Rectal smooth muscle tissue (tissue), 1 donor: ENCODE data around the gene NXF1.

ENCODE experiments used
- H3K27ac ChIP-seq: one replicate; pipeline ENCODE4 v1.7.0; 2013; ENCODE audit warnings: low read depth, low read length, inconsistent platforms
- H3K27me3 ChIP-seq: one replicate; pipeline ENCODE4 v1.7.0; 2013; ENCODE audit warnings: low read length; ENCODE audit not compliant: control insufficient read depth, insufficient read depth
- H3K36me3 ChIP-seq: one replicate; pipeline ENCODE4 v1.7.0; 2013; ENCODE audit warnings: low read length; ENCODE audit not compliant: control insufficient read depth, insufficient read depth
- H3K4me1 ChIP-seq: one replicate; pipeline ENCODE4 v1.7.0; 2013; ENCODE audit warnings: low read length; ENCODE audit not compliant: control insufficient read depth, insufficient read depth
- H3K4me3 ChIP-seq: one replicate; pipeline ENCODE4 v1.7.0; 2013; ENCODE audit warnings: low read length
- H3K9ac ChIP-seq: one replicate; pipeline ENCODE4 v1.7.0; 2013; ENCODE audit warnings: low read length

NXF1 gene

DNA sequence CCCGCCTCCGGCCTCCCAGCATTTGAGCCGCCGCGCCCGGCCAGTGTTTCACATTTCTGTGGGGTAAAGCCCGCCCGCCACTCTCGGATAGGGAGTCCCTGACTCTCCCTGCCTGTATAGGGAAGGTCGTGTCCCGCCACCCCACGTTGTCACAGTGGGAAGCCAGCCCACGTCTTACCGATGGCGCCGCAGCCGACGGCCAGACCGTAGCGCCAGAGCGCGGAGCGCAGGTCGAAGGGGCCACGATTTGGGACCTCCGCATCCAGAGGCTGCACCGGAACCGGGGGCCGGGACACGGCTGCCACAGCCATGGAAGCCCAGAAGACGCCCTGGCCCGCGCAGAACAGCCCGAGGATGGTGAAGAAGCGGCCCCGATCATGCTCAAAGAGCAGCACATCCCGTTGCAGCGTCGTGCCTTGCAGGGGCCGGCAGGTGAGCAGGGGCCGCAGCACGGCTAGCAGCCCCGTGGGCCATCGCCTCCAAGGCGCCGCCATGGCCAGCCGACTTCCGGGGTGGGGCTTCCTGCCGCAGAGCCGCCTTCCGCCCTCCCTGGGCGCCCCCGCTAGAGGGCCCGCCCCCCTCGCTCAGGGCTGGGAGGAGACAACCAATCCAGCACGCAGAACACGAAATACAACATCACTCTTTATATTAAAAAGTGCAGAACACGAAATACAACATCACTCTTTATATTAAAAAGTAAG, 13.6 kb downstream of the NXF1 start, which contains the start of gene TMEM223:
TMEM223 (minus strand) TSS at position 506 of the 701 bp plus-strand sequence; CDS start at position 494, 12 bp downstream.
- Histone ChIP-seq H3K4me1 (peaks cover 9% of the 10 kb centered on the region), H3K27ac (peak within 1 kb of the TSS; percentile 82), H3K36me3 (peaks cover 35% of the 10 kb centered on the region), H3K9ac (peak within 1 kb of the TSS; percentile 83), H3K4me3 (peak within 1 kb of the TSS; percentile 97), H3K27me3 (no peaks in the 10 kb centered on the region)

DNA sequence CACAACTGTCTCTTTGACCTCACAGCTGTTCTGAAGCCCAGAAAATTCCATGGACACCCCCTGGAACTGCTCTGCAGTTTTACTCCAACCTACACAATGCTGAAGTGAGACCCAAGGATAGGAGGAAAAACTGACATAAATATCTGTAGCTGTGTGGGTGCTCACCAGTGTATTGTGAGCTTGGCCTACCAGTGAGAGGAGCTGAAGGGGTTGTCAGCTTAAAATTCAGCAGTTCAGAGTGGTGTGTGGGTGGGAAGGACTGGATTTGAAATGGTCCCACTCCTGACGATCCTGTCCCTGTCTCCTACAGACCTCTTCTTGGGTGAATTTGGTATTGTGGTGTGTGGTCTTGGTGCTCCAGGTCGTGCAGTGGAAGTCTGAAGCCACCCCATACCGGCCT, 15.7 kb downstream of the NXF1 start:
- H3K36me3 ChIP-seq = peaks cover 18% of the 10 kb centered on the region
- H3K4me3 ChIP-seq = no peak overlapping the region
- H3K27me3 ChIP-seq = no peaks in the 10 kb centered on the region
- H3K9ac ChIP-seq = no peak overlapping the region
- H3K4me1 ChIP-seq = peaks cover 15% of the 10 kb centered on the region
- no peak overlapping the region for H3K27ac ChIP-seq

DNA sequence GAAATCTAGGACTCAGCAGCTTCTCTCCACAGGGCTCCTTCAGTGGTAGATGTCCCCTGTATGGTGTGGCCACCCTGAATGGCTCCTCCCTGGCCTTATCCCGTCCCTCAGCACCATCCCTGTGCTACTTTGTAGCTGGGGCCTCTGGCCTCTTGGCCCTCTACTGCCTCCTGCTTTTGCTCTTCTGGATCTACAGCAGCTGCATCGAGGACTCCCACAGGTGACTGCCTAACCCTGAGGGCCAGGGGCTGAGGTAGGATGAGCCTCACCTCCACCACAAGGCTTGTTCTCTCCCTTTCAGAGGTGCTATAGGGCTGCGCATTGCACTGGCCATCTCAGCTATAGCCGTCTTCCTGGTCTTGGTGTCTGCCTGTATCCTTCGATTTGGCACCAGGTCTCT, 16.2 kb downstream of the NXF1 start:
- Histone ChIP-seq H3K36me3 (peaks cover 17% of the 10 kb centered on the region), H3K27ac (no peak overlapping the region), H3K9ac (no peak overlapping the region), H3K4me1 (peaks cover 15% of the 10 kb centered on the region), H3K27me3 (no peaks in the 10 kb centered on the region), H3K4me3 (no peak overlapping the region)

DNA sequence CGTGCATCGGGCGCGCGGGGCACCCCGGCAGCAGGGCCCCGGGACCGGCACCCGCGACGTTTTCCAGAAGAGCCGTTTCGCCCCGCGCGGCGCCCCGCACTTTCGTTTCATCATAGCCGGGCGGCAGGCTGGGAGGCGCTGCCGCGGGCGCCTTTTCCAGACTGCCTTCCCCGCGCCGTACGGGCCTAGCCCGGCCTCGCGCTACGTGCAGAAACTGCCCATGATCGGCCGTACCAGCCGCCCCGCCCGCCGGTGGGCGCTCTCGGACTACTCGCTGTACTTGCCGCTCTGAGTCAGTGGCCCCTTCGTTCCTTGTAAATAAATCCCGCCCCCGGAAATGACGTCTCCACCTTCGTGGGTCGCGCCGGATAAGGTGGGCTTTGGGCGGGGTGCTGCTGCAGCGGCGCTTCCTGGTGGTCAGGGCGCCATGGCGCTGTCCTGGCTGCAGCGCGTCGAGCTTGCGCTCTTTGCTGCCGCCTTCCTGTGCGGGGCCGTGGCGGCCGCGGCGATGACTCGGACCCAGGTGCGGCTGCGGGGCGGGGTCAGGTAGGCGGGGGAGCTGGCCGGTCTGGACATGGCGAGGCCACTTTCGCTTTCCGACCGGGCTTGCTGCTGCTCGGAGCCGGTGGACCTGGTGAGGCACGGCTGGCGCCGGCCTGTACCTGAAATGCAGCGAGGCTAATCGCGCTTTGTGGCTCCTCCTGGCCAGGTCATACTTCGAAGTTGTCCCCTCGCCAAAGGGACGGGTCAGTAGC, 18.1 kb downstream of the NXF1 start, which contains the start of gene TMEM179B:
TMEM179B (plus strand) TSS at position 398 of the 755 bp plus-strand sequence; CDS start at position 428, 30 bp downstream.
- Histone ChIP-seq H3K27ac (peak within 1 kb of the TSS; percentile 89), H3K4me3 (peak within 1 kb of the TSS; percentile 100), H3K9ac (peak within 1 kb of the TSS; percentile 99), H3K27me3 (no peaks in the 10 kb centered on the region), H3K4me1 (peaks cover 11% of the 10 kb centered on the region), H3K36me3 (peaks cover 15% of the 10 kb centered on the region)

DNA sequence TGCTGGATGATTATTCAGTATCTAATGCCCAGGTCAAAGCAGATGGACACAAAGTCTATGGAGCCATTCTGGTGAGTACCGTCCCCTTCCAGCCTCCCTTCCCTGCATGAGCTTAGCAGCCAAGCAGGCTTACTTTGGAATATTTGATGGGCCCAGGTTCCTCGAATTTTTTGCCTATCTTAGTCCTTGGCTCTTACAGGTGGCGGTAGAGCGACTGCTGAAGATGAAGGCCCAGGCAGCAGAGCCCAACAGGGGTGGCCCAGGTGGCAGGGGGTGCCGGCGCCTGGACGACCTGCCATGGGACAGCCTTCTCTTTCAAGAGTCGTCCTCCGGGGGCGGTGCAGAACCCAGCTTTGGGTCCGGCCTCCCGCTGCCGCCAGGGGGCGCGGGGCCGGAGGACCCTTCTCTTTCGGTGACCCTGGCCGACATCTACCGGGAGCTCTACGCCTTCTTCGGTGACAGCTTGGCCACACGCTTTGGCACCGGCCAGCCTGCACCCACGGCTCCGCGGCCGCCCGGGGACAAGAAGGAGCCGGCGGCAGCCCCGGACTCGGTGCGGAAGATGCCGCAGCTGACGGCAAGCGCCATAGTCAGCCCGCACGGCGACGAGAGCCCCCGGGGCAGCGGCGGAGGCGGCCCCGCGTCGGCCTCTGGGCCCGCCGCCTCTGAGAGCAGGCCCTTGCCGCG, 18.8 kb downstream of the NXF1 start:
- peak overlapping the region; percentile 89 for H3K27ac ChIP-seq
- peak overlapping the region; percentile 100 for H3K4me3 ChIP-seq
- H3K36me3 ChIP-seq = peaks cover 20% of the 10 kb centered on the region
- peaks cover 9% of the 10 kb centered on the region for H3K4me1 ChIP-seq
- H3K27me3 ChIP-seq = no peaks in the 10 kb centered on the region
- peak overlapping the region; percentile 68 for H3K9ac ChIP-seq

DNA sequence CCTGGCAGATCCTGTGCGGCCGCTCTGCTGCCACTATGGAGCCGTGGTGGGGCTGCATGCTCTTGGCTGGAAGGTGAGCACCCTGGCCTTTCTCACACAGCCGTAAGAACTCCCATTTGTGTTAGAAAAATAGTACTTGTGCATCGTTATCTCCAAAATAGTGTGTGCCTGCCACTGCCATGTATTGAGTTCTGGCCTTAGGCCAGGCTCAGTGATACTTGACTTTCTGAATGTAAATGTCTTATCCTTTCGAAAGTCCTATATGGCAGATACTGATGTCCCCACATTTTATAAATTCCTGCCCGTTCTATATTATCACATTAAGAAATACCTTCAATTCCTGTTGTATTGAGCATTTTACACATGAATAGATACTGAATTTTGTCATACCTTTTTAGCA, 22.5 kb downstream of the NXF1 start:
- Histone ChIP-seq H3K4me3 (no peak overlapping the region), H3K36me3 (peaks cover 6% of the 10 kb centered on the region), H3K27me3 (no peaks in the 10 kb centered on the region), H3K4me1 (peaks cover 6% of the 10 kb centered on the region), H3K9ac (no peak overlapping the region), H3K27ac (no peak overlapping the region)

DNA sequence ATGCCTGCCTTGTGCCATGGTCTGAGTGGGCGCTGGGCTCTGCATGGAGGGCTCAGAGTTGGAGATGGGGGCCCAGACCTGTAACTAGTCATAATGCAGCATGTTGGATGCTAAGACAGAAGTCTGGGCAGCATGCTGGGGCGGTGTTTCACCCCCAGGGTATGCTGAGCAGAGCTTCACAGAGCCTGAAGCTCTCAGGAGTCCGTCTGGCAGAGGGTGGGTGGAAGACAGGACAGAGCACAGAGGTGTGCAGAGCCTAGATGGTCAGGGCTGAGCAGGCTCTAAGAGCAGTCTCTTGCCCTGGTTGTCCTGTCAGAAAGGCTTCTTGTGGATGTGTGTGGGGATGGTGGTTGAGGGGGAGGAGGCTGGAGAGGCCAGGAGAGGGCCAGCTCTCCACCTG, 26.8 kb downstream of the NXF1 start:
- Histone ChIP-seq H3K9ac (no peak overlapping the region), H3K27ac (no peak overlapping the region), H3K4me3 (no peak overlapping the region), H3K4me1 (no peaks in the 10 kb centered on the region), H3K27me3 (no peaks in the 10 kb centered on the region), H3K36me3 (peaks cover 16% of the 10 kb centered on the region)

DNA sequence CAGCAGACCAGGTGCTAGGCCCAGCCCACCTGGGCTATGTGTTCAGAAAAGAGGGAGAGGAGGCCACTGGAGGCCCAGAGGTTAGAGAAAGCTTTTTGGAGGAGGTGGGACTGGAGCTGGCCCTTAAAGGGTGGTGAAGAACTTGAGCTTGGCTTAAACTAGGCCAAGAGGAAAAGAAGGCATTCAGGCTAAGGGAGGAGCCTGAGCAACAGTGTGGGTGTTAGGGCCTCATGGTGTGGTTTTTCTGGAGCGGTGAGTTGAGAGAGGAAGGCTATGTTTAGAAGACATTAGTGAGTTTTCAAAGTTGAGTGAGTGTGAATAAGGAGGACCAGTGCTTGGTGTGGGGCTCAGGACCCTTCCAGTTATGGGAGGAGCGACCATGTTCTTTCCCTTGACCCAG, 27.9 kb downstream of the NXF1 start:
- no peak overlapping the region for H3K9ac ChIP-seq
- H3K36me3 ChIP-seq = peaks cover 16% of the 10 kb centered on the region
- H3K27me3 ChIP-seq = no peaks in the 10 kb centered on the region
- H3K27ac ChIP-seq = no peak overlapping the region
- no peak overlapping the region for H3K4me3 ChIP-seq
- H3K4me1 ChIP-seq = no peaks in the 10 kb centered on the region

DNA sequence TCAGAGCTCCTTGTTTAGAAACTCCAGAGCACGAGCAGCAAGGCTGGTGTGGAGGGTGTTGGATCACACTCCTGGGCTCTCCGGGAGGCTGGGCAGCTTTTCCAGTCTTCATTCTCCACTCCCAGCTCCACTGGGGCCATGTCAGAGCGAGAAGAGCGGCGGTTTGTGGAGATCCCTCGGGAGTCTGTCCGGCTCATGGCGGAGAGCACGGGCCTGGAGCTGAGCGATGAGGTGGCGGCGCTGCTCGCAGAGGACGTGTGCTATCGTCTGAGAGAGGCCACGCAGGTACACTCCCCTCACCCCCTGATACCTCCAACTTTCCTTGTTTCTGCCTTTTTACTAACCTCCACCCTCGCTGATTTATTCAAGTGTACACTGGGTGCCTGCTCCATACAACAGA, 29.6 kb downstream of the NXF1 start:
- Histone ChIP-seq H3K9ac (no peak overlapping the region), H3K36me3 (peaks cover 11% of the 10 kb centered on the region)

DNA sequence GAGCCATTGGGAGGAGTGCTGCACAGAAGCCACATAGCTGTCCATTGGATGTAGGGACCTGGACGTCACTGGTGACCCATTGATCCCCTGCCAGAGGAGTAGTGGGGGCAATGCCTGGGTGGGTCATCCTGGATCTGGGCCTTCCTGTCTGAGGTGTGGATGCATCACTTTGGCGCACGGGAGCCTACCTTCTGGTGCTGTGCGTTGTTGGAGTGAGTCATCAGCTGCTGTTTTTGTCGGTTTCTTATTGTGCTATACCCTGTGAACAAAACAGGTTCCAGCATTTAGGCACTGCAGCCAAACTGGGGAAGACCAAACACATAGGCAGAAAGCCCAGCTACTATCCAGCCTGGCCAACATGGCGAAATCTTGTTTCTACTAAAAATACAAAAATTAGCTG, 30.8 kb downstream of the NXF1 start:
- H3K4me3 ChIP-seq = no peak overlapping the region
- peaks cover 11% of the 10 kb centered on the region for H3K36me3 ChIP-seq
- H3K27me3 ChIP-seq = no peaks in the 10 kb centered on the region
- H3K4me1 ChIP-seq = peaks cover 18% of the 10 kb centered on the region
- no peak overlapping the region for H3K27ac ChIP-seq
- no peak overlapping the region for H3K9ac ChIP-seq

More for the DNA sequence above, 29.6 kb downstream of the NXF1 start:
- Histone ChIP-seq H3K4me3 (no peak overlapping the region), H3K27me3 (no peaks in the 10 kb centered on the region), H3K4me1 (peaks cover 8% of the 10 kb centered on the region), H3K27ac (no peak overlapping the region)

DNA sequence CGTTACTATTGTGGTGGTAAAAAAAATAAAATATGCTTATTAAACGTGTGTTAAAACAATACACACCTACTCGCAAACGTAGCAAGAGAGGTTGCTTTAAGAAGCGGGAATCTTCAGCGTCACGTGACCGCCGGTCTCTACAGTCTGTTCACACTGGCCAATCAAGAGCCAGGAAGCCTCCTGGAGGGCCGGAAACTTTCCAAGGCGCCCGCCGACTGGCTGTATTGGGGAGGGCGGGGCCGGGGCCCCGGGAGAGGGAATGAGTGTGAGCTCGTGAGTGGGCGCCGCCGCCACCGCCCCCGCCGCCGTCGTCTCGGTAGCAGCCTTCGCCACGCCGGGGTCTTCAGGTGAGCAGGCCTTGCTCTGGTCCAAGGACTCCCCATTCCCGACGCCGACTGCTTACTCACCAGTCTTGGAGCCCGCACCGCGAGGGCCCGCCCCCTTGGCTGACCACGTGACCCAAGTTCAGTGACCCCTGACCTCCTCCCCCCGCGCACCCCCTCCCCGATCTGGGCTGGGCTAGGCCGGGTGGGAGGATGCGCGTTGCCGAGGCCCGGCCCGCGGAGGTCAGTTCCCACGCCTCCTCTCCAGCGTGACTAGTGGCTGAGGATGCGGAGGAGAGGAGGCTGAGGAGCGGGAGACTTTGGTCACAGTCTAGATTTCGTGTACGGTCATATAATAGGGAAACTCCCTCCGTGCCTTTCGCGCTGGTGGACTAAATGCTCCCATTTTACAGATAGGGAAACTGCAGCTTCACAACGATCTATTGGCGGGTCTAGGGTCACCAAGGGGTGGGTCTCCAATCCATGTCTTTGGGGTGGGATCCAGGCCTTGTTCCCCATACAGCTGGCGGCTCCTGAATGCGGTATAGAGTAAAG, 33.9 kb downstream of the NXF1 start, which contains the start of gene TAF6L:
TAF6L (plus strand) TSS at position 253 of the 878 bp plus-strand sequence. CDS start 4,388 bp downstream, outside the sequence.
- Histone ChIP-seq H3K9ac (peak within 1 kb of the TSS; percentile 76), H3K4me3 (peak within 1 kb of the TSS; percentile 87), H3K36me3 (peaks cover 14% of the 10 kb centered on the region), H3K27ac (peak within 1 kb of the TSS; percentile 96), H3K4me1 (peaks cover 18% of the 10 kb centered on the region), H3K27me3 (no peaks in the 10 kb centered on the region)
